HG02763 (cell line): ENCODE measurements around the gene KRT36.

ENCODE experiments used
- ATAC-seq: cut with Tn5 transposase; IDR thresholded peaks from one replicate; pipeline ENCODE4 v1.9.1; 2021; ENCODE audit warnings: mild to moderate bottlenecking, moderate library complexity; ENCODE audit not compliant: unreplicated experiment

The KRT36 gene

DNA sequence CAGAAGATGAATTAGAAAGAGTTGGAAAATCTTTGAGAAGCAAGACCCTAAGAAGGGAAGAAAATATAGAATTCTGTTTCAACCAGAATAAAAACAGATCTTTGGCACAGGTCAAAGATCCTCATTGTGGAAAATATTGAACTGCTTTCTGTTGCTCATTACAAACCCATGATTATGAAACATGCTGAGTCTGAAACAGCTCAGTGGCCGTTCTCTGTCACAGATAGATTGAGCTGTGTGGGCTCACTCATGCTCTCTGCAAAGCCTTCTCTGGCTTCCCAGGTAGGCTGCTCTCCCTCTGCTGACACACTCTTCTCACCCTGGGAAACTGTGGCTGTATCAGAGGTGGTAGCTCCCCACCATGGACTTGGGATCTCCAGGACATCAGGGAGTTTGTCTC is 45.5 kb downstream of the KRT36 start:
- ATAC-seq = no peak

DNA sequence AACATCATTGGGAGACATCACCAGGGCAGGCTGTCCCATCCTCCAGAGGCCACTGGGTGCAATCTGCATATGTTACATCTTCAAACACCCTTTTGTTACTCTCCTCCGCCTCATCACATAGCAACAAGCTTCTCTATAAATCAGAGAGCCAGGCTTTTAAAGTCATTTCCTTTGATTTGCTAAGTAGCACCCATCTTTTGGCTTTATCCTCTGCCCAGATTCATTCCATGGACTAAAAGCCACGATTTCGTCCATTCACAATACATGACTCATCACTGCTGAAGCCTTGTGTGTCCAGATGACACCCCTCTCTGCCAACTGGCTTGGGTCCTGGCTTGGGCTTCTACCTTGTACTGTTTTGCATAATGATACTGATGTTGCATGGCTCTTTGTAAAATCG is 47.0 kb downstream of the KRT36 start:
- no peak for ATAC-seq

DNA sequence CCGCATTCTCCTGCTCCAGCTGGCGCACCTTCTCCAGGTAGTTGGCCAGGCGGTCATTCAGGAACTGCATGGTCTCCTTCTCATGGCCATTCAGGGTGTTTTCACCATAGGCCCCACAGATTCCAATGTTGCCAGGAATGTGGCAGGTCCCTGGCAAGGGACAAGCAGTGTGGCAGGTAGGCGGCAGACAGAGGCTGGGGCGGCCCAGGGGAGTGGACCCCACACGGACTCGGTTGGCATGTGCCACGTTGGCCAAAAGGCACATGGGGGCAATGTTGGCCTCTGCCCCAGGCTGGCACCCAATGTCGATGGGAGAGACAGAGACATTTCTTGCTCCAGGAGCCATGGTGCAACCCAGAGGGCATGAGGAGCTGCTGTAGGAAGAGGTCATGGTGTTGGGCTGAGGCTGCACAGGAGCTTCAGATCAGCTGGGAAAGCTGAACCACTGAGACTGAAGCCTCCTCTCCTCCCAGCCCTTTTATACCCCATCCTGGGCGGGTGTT is 49.1 kb downstream of the KRT36 start, which contains the start of gene KRT38:
Gene KRT38 (minus strand): TSS at position 453 of the 503 bp plus-strand sequence. CDS start 62 bp downstream, at position 391.
- ATAC-seq = no peak

DNA sequence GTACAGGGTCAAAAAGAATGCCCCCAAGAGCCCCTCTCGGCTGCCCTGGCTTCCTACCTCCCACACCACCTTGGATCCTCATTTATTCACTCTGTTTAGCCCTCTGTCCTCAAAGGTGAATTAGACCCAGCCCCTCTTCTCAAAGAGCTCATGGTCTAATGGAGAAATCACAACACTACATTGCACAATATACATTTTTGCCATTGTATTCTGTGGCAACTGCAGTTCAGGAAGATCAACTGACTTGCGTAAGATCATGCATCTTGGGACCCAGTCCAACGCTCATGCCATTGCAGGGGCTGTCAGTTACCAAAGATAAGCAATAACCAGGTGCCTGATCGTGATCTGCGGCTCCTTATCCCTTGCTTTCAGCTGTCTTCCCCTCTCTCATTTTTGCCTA is 50.3 kb downstream of the KRT36 start:
- no peak for ATAC-seq

DNA sequence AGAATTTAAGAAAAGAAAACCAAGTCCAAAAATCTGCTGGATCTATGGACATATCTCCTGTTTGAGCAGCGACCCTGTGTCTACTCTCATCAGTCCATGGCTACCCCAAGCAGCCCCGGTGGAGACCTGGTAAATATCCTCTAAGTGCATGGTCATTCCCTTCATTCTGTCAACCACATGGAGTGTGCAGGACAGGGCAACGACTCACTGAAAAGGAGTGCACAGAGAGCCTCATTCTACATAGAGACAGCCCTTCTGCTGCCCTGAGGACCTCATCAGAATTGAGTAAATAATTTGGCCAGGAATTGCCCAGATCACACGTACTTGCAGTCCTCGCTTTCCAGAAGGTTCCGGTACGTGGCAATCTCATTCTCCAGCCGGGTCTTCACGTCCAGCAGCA is 51.9 kb downstream of the KRT36 start:
- no peak for ATAC-seq

DNA sequence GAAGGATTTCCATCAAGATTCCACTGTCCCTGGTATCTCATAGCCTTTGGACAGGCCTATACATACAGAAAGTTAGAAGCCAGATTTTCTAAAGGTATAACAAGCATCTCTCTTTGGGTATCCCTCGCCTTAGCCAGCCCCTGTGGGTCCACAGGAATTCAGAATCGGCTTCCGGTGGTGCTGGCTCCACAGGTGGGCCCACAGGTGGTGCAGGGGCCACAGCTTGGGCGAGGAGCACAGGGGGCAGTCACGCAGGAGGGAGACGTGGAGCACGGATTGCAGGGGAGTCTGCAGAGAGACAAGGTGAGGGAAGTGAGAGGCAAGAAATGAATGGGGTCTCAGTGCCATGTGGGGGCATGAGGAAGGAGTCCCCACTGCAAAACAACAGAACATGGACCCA is 52.5 kb downstream of the KRT36 start:
- no peak for ATAC-seq
